ENCODE data around the gene PHACTR1.

DNA sequence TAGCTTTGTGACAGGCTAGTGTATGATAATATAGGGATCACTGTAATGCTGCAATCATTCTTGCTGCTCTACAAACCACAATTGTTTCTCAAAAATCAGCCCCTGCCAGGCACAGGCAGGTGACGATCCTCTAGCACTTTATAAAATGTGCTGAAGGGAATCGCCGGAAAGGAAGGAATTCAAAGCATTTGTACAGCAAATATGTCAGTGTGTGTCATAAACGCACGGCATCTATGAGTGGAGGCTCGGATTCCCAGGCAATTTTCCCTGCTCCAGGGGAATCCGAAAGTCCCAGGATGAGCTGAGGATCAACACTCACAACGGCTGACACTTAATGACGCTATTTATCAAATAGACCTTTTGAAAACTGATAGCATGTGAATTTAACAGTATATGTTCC, 1.4 kb downstream of the PHACTR1 start:
- TF ChIP-seq EP300 (IDR thresholded peaks at IDR 0.05): no peak
- TF ChIP-seq, protein P1, sequence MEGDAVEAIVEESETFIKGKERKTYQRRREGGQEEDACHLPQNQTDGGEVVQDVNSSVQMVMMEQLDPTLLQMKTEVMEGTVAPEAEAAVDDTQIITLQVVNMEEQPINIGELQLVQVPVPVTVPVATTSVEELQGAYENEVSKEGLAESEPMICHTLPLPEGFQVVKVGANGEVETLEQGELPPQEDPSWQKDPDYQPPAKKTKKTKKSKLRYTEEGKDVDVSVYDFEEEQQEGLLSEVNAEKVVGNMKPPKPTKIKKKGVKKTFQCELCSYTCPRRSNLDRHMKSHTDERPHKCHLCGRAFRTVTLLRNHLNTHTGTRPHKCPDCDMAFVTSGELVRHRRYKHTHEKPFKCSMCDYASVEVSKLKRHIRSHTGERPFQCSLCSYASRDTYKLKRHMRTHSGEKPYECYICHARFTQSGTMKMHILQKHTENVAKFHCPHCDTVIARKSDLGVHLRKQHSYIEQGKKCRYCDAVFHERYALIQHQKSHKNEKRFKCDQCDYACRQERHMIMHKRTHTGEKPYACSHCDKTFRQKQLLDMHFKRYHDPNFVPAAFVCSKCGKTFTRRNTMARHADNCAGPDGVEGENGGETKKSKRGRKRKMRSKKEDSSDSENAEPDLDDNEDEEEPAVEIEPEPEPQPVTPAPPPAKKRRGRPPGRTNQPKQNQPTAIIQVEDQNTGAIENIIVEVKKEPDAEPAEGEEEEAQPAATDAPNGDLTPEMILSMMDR (IDR thresholded peaks at IDR 0.05): no peak
- no peak for TF ChIP-seq ZSCAN20 (CRISPR knock-in tag; IDR thresholded peaks at IDR 0.05)
- no peak for TF ChIP-seq SMC3 (IDR thresholded peaks at IDR 0.05)

All from A549 (cell line).